BLaER1 (cell line): ENCODE measurements around the gene CRCP.
"Not testable (repeated sequence)": the region's sequence is repeated elsewhere in the genome, so short reads cannot be mapped to it uniquely, and the experiment has no call there.

Experiments used
- H3K27ac ChIP-seq: shearing (Covaris generic); formaldehyde crosslinking; 2 replicates; pipeline ENCODE4 v1.8.1; 2022
- H3K27me3 ChIP-seq: shearing (Covaris generic); formaldehyde crosslinking; 2 replicates; pipeline ENCODE4 v1.8.1; 2022
- H3K36me3 ChIP-seq: shearing (Covaris generic); formaldehyde crosslinking; 2 replicates; pipeline ENCODE4 v1.8.1; 2022
- H3K4me1 ChIP-seq: shearing (Covaris generic); formaldehyde crosslinking; 2 replicates; pipeline ENCODE4 v1.8.1; 2022
- H3K4me2 ChIP-seq: shearing (Covaris generic); formaldehyde crosslinking; 2 replicates; pipeline ENCODE4 v1.8.1; 2022
- H3K4me3 ChIP-seq: shearing (Covaris generic); formaldehyde crosslinking; 2 replicates; pipeline ENCODE4 v1.8.1; 2022
- H3K9ac ChIP-seq: shearing (Covaris generic); formaldehyde crosslinking; 2 replicates; pipeline ENCODE4 v1.8.1; 2022
- H3K9me3 ChIP-seq: shearing (Covaris generic); formaldehyde crosslinking; 2 replicates; pipeline ENCODE4 v1.8.1; 2022
- H4K20me1 ChIP-seq: shearing (Covaris generic); formaldehyde crosslinking; 2 replicates; pipeline ENCODE4 v1.8.1; 2022
- Cebpa-rat ChIP-seq: shearing (Covaris generic); IDR thresholded peaks from 2 replicates; pipeline ENCODE4 v1.8.1; 2022

The CRCP gene

DNA sequence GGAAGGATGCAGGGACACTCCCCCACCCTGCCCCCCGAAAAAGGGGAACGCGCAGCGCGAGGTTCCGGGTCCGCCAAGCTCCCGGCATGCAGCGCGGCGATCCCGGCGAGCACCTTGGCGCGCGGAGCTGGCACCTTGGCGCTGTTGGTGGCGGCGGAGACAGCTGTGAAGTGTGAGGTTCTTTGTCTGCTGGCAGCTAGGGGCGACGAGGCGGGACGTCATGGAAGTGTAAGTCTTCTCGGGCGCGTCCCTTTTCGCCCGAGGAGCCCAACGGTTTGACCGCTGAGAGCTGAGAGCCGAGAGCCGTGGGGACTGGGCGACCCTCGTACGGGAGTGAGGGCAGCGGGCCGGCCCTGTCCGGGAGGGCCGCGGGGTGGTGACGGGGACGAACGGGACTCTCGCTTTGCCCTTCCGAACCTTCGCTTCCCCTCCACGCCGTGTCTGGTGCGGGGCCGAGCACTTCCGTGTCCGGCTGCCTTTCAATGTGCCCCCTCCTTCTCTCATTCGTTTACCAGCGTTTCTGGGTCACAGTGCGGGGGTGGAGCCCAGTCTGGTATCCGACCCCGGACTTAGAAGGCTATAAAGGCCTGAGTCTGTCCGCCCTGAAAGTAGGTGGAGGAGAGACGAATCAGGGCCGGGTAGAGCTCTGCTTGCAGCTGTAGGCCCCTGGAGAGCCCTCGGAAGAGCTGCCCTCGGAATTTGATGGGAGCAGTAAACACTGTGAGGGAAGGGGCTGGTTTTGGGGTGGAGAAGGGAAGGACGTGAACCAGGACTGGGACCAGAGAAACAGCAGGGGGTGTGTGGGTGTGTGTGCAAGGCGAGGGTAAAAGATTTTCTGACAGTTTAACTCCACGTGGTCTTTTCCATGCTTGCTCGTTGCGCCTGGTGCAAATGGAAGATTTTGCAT, at the start of gene CRCP:
Gene CRCP, plus strand, starts transcription at position 105 of the 907 bp plus-strand sequence. Its CDS starts 116 bp downstream, at position 221.
- H3K9me3 ChIP-seq = no peaks in the 10 kb centered on the region
- peaks cover 48% of the 10 kb centered on the region for H3K4me1 ChIP-seq
- peak within 1 kb of the TSS; percentile 87 for H3K4me2 ChIP-seq
- TF ChIP-seq Cebpa-rat = no peak
- H3K36me3 ChIP-seq = peaks cover 48% of the 10 kb centered on the region
- H3K27ac ChIP-seq = peak within 1 kb of the TSS; percentile 95
- peak within 1 kb of the TSS; percentile 94 for H3K9ac ChIP-seq
- H3K4me3 ChIP-seq = peak within 1 kb of the TSS; percentile 83
- H4K20me1 ChIP-seq = peaks cover 46% of the 10 kb centered on the region
- H3K27me3 ChIP-seq = no peaks in the 10 kb centered on the region

DNA sequence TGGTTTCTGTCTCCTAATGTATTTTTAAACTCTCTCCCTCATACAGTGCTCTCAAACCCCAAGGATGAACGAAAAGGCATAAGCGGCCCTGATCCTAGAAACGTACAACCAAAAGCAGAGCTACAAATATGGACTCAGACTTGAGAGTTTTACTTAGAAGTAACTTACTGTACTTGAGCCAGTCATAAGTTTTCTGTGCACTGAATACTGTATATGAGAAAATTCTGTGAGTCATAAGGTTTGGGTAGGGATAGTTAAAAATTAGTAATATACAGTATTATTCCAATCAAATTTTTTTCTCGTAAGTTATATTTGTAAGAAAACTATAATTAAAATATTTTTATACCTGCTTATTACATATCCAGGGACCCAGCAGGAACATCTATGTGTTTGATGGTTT, 44.9 kb upstream of the CRCP start:
- H3K27me3 ChIP-seq = no peaks in the 10 kb centered on the region
- no peak overlapping the region for H3K27ac ChIP-seq
- H3K4me1 ChIP-seq = no peaks in the 10 kb centered on the region
- no peak overlapping the region for H3K4me2 ChIP-seq
- no peak for TF ChIP-seq Cebpa-rat
- no peaks in the 10 kb centered on the region for H3K9me3 ChIP-seq
- H3K36me3 ChIP-seq = no peaks in the 10 kb centered on the region
- H4K20me1 ChIP-seq = no peaks in the 10 kb centered on the region
- no peak overlapping the region for H3K4me3 ChIP-seq
- H3K9ac ChIP-seq = no peak overlapping the region

DNA sequence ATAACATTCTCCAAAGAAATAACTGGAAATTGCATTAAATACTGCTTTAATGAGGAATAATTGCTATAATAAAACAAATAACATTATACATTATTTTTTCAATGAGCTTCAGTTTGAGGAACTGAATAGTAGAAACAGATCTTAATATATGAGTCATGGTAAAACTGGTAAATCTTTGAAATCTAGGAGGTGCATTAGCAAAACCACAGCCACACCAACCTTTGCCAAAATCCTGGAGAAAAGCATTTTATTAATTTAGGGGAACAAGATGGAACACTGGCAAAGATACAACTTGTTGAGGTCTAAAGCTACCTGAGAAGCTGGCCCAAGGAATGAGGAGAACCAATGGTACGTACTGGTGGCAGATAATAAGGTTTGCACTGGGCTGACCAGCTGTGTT, 44.4 kb upstream of the CRCP start:
- TF ChIP-seq Cebpa-rat = no peak
- H3K9me3 ChIP-seq = no peaks in the 10 kb centered on the region
- no peak overlapping the region for H3K9ac ChIP-seq
- H3K27ac ChIP-seq = no peak overlapping the region
- H3K36me3 ChIP-seq = no peaks in the 10 kb centered on the region
- no peak overlapping the region for H3K4me3 ChIP-seq
- H3K4me1 ChIP-seq = no peaks in the 10 kb centered on the region
- no peaks in the 10 kb centered on the region for H4K20me1 ChIP-seq
- no peaks in the 10 kb centered on the region for H3K27me3 ChIP-seq
- no peak overlapping the region for H3K4me2 ChIP-seq

DNA sequence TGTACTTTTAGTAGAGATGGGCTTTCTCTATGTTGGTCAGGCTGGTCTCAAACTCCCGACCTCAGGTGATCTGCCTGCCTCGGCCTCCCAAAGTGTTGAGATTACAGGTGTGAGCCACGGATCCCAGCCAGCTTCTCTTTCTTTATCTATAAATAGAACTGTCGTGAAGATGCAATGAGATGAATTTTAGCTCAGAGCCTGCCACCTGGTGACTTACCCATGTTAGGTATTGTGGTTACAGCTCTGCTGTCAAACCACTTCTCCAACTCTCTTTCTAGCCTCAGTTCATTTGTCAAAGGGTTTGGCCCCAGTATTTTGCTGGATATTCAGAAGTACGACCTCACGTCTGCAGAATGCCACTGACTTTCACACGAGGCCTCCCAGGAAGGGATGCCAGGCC, 42.4 kb upstream of the CRCP start:
- H3K4me2 ChIP-seq = not testable (repeated sequence)

DNA sequence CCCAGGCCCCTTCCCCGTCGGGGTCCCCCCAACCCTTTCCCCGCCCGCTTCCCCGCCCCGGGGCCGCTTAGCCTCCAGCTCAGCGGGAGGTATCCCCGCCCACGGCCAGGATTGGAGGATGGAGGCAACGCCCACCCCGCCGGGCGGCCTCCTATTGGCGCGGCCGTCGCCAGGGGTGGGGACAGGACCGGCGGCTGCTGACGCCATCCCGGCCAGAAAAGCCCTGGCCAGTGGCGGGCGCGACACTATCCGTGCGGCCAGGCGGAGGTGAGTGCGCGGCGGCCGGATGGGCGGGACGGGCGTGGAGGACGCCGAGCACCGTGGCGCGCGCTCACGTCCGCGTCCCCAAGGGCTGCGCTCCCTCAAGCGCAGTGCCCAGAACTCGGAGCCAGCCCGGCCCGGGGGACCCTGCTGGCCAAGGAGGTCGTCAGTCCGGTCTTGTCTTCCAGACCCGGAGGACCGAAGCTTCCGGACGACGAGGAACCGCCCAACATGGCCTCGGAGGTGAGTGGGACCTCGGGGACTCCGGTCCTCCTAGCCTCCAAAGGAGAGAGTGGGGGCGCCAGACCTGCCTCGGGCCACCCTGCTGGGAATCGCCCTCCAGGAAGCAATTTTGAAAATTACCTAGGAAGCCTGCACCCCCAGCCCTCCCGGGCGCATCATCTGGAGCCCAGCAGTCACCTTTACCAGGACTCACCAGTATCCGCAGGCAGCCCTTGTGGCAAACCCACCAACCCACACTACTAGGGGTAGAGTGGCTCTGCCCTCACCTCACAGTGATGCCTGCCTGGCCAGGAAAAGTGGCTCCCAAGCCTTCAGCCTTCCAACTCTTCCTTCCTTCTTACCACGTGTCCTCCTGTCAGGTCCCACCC, 38.8 kb upstream of the CRCP start, which contains the start of gene ASL:
Gene ASL, plus strand, starts transcription at position 230 of the 872 bp plus-strand sequence. Its CDS starts 263 bp downstream, at position 493.
- no peaks in the 10 kb centered on the region for H4K20me1 ChIP-seq
- H3K4me3 ChIP-seq = peak within 1 kb of the TSS; percentile 85
- TF ChIP-seq Cebpa-rat = no peak
- H3K9ac ChIP-seq = peak within 1 kb of the TSS; percentile 87
- H3K4me1 ChIP-seq = peaks cover 30% of the 10 kb centered on the region
- no peaks in the 10 kb centered on the region for H3K9me3 ChIP-seq
- H3K36me3 ChIP-seq = peaks cover 13% of the 10 kb centered on the region; the same call in 1 of the 2 replicates
- no peaks in the 10 kb centered on the region for H3K27me3 ChIP-seq
- H3K4me2 ChIP-seq = peak within 1 kb of the TSS; percentile 96
- H3K27ac ChIP-seq = peak within 1 kb of the TSS; percentile 61

More for the DNA sequence above, 42.4 kb upstream of the CRCP start:
- not testable (repeated sequence) for H4K20me1 ChIP-seq, H3K27me3 ChIP-seq, H3K27ac ChIP-seq, H3K9ac ChIP-seq, H3K36me3 ChIP-seq, H3K9me3 ChIP-seq, H3K4me3 ChIP-seq
- H3K4me1 ChIP-seq = peaks cover 13% of the 10 kb centered on the region

DNA sequence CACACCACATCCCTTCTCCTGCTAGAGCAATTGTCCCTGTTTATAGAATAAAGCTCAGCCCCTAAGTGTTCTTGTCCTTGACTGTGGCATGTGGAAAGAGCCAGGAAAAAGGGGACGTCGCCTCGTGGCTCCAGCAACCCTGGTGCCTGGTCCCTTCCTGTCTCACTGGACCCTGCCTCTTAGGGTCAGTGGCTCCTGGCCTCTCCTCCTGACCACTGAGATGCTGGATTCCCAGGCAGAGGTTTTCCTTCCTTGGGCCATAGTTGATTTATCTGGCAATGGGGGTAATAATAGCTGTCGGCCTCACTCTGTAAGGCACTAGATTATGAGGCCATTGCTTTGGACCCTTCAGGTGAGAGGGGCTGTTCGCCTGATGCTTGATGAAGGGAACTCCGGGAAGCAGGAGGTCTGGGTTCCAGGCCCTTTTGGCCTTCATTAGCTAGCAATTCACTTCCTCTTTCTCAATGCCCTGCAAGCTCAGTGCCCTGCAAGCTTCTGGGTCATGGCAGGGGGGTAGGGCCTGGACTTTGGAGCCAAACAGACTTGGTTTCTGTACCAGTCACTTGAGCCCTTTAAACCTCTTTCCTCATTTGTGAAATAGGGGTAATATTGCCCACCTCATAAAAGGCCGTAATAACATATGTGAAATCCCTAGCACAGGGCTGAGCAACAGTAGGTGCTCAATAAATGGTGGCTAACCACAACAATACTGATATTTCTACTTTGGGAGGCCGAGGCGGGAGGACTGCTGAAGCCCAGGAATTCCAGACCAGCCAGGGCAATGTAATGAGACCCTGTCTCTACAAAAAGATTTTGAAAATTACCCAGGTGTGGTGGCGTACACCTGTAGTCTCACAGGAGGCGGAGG, 38.0 kb upstream of the CRCP start:
- H3K4me3 ChIP-seq = peak overlapping the region; percentile 85
- H3K27me3 ChIP-seq = no peaks in the 10 kb centered on the region
- peaks cover 30% of the 10 kb centered on the region for H3K4me1 ChIP-seq
- H4K20me1 ChIP-seq = no peaks in the 10 kb centered on the region
- peak overlapping the region; percentile 96 for H3K4me2 ChIP-seq
- H3K27ac ChIP-seq = no peak overlapping the region
- peaks cover 20% of the 10 kb centered on the region for H3K36me3 ChIP-seq
- H3K9me3 ChIP-seq = no peaks in the 10 kb centered on the region
- peak overlapping the region; percentile 87 for H3K9ac ChIP-seq
- no peak for TF ChIP-seq Cebpa-rat

DNA sequence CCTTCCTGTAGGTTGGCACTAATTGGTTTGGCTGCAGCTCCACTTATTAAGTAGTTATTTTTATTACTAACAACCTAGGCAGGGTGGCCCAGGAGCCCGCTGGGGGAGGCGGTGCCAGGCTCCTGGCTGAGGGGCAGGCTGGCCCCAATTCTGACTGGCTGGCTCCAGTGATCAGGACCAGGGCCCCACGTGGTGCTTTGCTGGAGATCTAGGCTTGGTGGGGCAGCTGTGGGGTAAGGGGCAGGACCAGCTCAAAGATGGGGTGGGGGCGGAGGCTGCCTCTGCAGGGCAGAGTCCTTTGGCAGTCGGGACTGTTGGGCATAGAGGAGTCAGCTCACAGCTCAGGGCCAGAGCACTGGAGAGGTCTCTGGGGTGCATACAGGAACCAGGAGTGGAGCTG, 36.6 kb upstream of the CRCP start:
- Histone ChIP-seq H3K9me3 (no peaks in the 10 kb centered on the region), H3K27ac (peak overlapping the region; percentile 41; the same call in 1 of the 2 replicates), H3K9ac (peak overlapping the region; percentile 38; the same call in 1 of the 2 replicates), H3K4me2 (peak overlapping the region; percentile 96), H4K20me1 (no peaks in the 10 kb centered on the region), H3K4me1 (peaks cover 30% of the 10 kb centered on the region), H3K27me3 (no peaks in the 10 kb centered on the region), H3K4me3 (no peak overlapping the region), H3K36me3 (peaks cover 33% of the 10 kb centered on the region)
- no peak for TF ChIP-seq Cebpa-rat

DNA sequence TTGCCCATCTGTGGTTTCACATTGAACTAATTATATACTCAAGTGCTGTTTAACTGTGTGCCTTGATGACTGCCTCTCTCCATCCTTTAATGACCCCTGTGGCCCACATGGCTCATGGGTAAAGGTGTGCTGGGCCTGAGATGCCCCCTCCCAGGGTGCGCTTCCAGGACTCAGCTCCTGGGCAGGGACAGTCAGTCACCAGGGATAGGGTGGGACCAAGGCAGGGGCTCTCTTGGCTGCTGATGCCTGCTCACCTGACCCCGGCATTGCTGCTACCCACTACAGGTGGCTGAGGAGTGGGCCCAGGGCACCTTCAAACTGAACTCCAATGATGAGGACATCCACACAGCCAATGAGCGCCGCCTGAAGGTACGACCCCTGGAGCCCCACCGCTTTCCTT, 32.6 kb upstream of the CRCP start:
- H4K20me1 ChIP-seq = no peaks in the 10 kb centered on the region
- no peak overlapping the region for H3K9ac ChIP-seq
- peaks cover 27% of the 10 kb centered on the region for H3K4me1 ChIP-seq
- H3K9me3 ChIP-seq = no peaks in the 10 kb centered on the region
- no peak overlapping the region for H3K27ac ChIP-seq
- no peak for TF ChIP-seq Cebpa-rat
- peaks cover 67% of the 10 kb centered on the region for H3K36me3 ChIP-seq
- no peaks in the 10 kb centered on the region for H3K27me3 ChIP-seq
- no peak overlapping the region for H3K4me3 ChIP-seq
- H3K4me2 ChIP-seq = no peak overlapping the region

DNA sequence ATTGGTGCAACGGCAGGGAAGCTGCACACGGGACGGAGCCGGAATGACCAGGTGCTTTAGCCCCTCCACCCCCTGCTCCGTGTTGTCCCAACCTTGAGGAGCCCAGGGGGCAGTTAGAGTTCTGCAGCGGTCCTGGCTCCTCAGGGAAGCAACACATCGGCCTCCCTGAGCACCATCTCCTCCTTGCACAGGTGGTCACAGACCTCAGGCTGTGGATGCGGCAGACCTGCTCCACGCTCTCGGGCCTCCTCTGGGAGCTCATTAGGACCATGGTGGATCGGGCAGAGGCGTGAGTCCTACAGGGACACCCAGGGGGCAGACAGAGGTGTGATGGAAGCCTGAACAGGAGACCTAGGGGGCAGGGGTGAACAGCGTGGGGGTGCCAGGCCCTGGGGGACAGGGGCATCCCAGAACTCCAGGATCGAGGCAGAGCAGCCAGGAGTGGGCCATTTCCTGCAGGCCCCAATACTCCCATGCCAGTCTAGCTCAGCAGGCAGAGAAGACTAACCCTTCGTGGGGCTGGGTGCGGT, 31.7 kb upstream of the CRCP start:
- Histone ChIP-seq H3K4me2 (no peak overlapping the region), H3K4me3 (no peak overlapping the region), H3K4me1 (peaks cover 19% of the 10 kb centered on the region), H3K9me3 (no peaks in the 10 kb centered on the region), H3K27me3 (no peaks in the 10 kb centered on the region), H3K9ac (no peak overlapping the region), H4K20me1 (no peaks in the 10 kb centered on the region), H3K27ac (no peak overlapping the region), H3K36me3 (peaks cover 76% of the 10 kb centered on the region)
- TF ChIP-seq Cebpa-rat = no peak
